HCT116 (cell line): Measurements from ENCODE around the gene DPF3. TPM values are rescaled to one million over a fixed set of nuclear protein-coding genes. Genes with fewer than 3 reads are reported as not detected.

Experiments used
- ATAC-seq: fragments of 200-7000 bp; cut with Tn5 transposase; 2 replicates; pipeline ENCODE4 v1.9.1; 2020; ENCODE audit warnings: mild to moderate bottlenecking, moderate library complexity
- BruUV-seq: library from RNA; stranded (reverse); fragments of 400-500 nt; replicated peaks from 2 replicates; lab custom pipeline; 2021; lab: Mats Ljungman, UMichigan
- CTCF ChIA-PET: fragments of 300-600 bp; sonication (Branson Sonifier 250); formaldehyde crosslinking; loops from one replicate; lab custom pipeline; 2021; ENCODE audit warnings: antibody characterized with exemption; lab: Charles Lee
- POLR2A ChIA-PET: fragments of 300-600, 350-600 bp; sonication (Branson Sonifier 250); formaldehyde crosslinking; loops from one replicate; lab custom pipeline; 2021; ENCODE audit warnings: antibody characterized with exemption; lab: Charles Lee
- RAD21 ChIA-PET, 2 experiments: fragments of 300-600 bp; sonication (Branson Sonifier 250); formaldehyde crosslinking; loops; one replicate each; lab custom pipeline; 2023; ENCODE audit warnings: low total read pairs in 2 of 2; ENCODE audit not compliant: uncharacterized antibody in 2 of 2, unreplicated experiment in 2 of 2, low non-redundant PET in 1 of 2; lab: Charles Lee
- DNase-seq: peaks from one replicate; pipeline ENCODE4 v3.0.0-alpha.2; 2010; ENCODE audit warnings: low read depth, low spot score
- H2AFZ ChIP-seq: fragments of 200-600 bp; shearing (Covaris generic), sonication (generic); 2 replicates; pipeline ENCODE4 v1.6.1; 2017; ENCODE audit warnings: low read depth, mixed run types, mixed read lengths, antibody characterized with exemption, low read length; ENCODE audit not compliant: poor library complexity, severe bottlenecking
- H3K27ac ChIP-seq: 2 replicates; pipeline ENCODE4 v1.5.1; 2012; ENCODE audit warnings: low read depth, low read length
- H3K27me3 ChIP-seq: fragments of 200-600 bp; sonication (generic); 2 replicates; pipeline ENCODE4 v1.6.1; 2016; ENCODE audit warnings: mixed run types, low read length, mixed read lengths; ENCODE audit not compliant: insufficient read depth
- H3K36me3 ChIP-seq, 2 experiments: fragments of 200-500 bp in 1 of 2; fragments of 200-600 bp in 1 of 2; sonication (Bioruptor generic) in 1 of 2; sonication (generic) in 1 of 2; 2 replicates each; pipeline versions ENCODE4 v1.5.1 to v1.6.1; 2014 to 2016; ENCODE audit warnings: low read length in 2 of 2, inconsistent platforms in 1 of 2, mixed read lengths in 1 of 2, mixed run types in 1 of 2; ENCODE audit not compliant: insufficient read depth in 2 of 2, control insufficient read depth in 1 of 2
- H3K4me1 ChIP-seq, 2 experiments: fragments of 200-600 bp in 1 of 2; sonication (generic) in 1 of 2; 2 replicates each; pipeline versions ENCODE4 v1.5.1 to v1.6.1; 2012 to 2017; ENCODE audit warnings: low read length in 2 of 2, inconsistent platforms in 1 of 2, mild to moderate bottlenecking in 1 of 2, mixed read lengths in 1 of 2, mixed run types in 1 of 2, moderate library complexity in 1 of 2; ENCODE audit not compliant: insufficient read depth in 2 of 2, control insufficient read depth in 1 of 2
- H3K4me2 ChIP-seq: fragments of 200-600 bp; sonication (generic); 2 replicates; pipeline ENCODE4 v1.6.1; 2017; ENCODE audit warnings: mixed run types, low read length, mixed read lengths
- H3K4me3 ChIP-seq, 2 experiments: fragments of 200-600 bp in 1 of 2; sonication (generic) in 1 of 2; replicated peaks in 1 of 2; 2 replicates each; pipeline ENCODE4 v1.5.1; 2011 to 2016; ENCODE audit warnings: low read length in 2 of 2, control low read depth in 1 of 2, low read depth in 1 of 2, mild to moderate bottlenecking in 1 of 2, mixed read lengths in 1 of 2, mixed run types in 1 of 2
- H3K79me2 ChIP-seq: fragments of 200-600 bp; sonication (generic); 2 replicates; pipeline ENCODE4 v1.6.1; 2017; ENCODE audit warnings: mild to moderate bottlenecking, mixed run types, low read length, moderate library complexity, mixed read lengths; ENCODE audit not compliant: insufficient read depth
- H3K9ac ChIP-seq: fragments of 200-600 bp; sonication (generic); 2 replicates; pipeline ENCODE4 v1.6.1; 2016; ENCODE audit warnings: low read length, mixed read lengths
- H3K9me2 ChIP-seq: fragments of 200-600 bp; sonication (generic), shearing (Covaris generic); 2 replicates; pipeline ENCODE4 v1.6.1; 2017; ENCODE audit warnings: mixed run types, mild to moderate bottlenecking, moderate library complexity; ENCODE audit not compliant: insufficient read depth
- H3K9me3 ChIP-seq, 2 experiments: fragments of 200-500 bp in 1 of 2; fragments of 200-600 bp in 1 of 2; sonication (Bioruptor generic) in 1 of 2; sonication (generic) in 1 of 2; 2 replicates each; pipeline ENCODE4 v1.6.1; 2014 to 2017; ENCODE audit warnings: low read length in 2 of 2, mixed read lengths in 2 of 2, inconsistent platforms in 1 of 2, low read depth in 1 of 2, mild to moderate bottlenecking in 1 of 2, mixed run types in 1 of 2, moderate library complexity in 1 of 2; ENCODE audit not compliant: control insufficient read depth in 1 of 2, insufficient read depth in 1 of 2
- H4K20me1 ChIP-seq: fragments of 200-600 bp; sonication (generic), shearing (Covaris generic); 2 replicates; pipeline ENCODE4 v1.6.1; 2017; ENCODE audit warnings: mixed run types, mild to moderate bottlenecking, moderate library complexity; ENCODE audit not compliant: insufficient read depth
- EGR1 ChIP-seq: IDR thresholded peaks from 2 replicates; pipeline ENCODE4 v1.6.1; 2012; ENCODE audit warnings: low read depth
- ELF1 ChIP-seq: IDR thresholded peaks from 2 replicates; pipeline ENCODE4 v1.6.1; 2012; ENCODE audit warnings: low read depth, borderline replicate concordance
- EZH2 ChIP-seq: fragments of 200-600 bp; sonication (generic); IDR thresholded peaks from 2 replicates; pipeline ENCODE4 v1.6.1; 2017; ENCODE audit warnings: antibody characterized with exemption, mixed run types
- EZH2phosphoT487 ChIP-seq: fragments of 200-600 bp; IDR thresholded peaks from 2 replicates; pipeline ENCODE4 v1.6.1; 2018; ENCODE audit warnings: antibody characterized with exemption, borderline replicate concordance
- FOSL1 ChIP-seq: IDR thresholded peaks from 2 replicates; pipeline ENCODE4 v1.6.1; 2012; ENCODE audit warnings: low read depth
- MAX ChIP-seq: IDR thresholded peaks from 2 replicates; pipeline ENCODE4 v1.6.1; 2012
- RAD21 ChIP-seq: IDR thresholded peaks from 2 replicates; pipeline ENCODE4 v1.6.1; 2012; ENCODE audit warnings: low read depth, mild to moderate bottlenecking
- TCF7L2 ChIP-seq: IDR thresholded peaks from 2 replicates; pipeline ENCODE4 v1.7.0; 2011; ENCODE audit warnings: borderline replicate concordance, inconsistent platforms; ENCODE audit not compliant: insufficient read depth, insufficient read length; ENCODE audit errors: extremely low read depth
- ZFX ChIP-seq: fragments of 450-650 bp; IDR thresholded peaks from 2 replicates; pipeline ENCODE4 v1.6.1; 2017
- ZNF274 ChIP-seq: fragments of 200-500 bp; sonication (Bioruptor generic); IDR thresholded peaks from 2 replicates; pipeline ENCODE4 v1.6.1; 2014; ENCODE audit warnings: mild to moderate bottlenecking, low read depth, low read length, inconsistent platforms
- intact Hi-C: fragments of 100-400 bp; cut with micrococcal nuclease; formaldehyde crosslinking; loops from 2 replicates; pipeline ENCODE4 v1.10.0; 2022
- total RNA-seq: library from RNA; stranded (reverse); gene quantifications from one replicate; pipeline ENCODE4 v1.2.1, GENCODE V29; 2021; ENCODE audit not compliant: unreplicated experiment
- TF ChIP-seq, protein P1 (sequence below): IDR thresholded peaks from 2 replicates; pipeline ENCODE4 v1.6.1; 2012; ENCODE audit warnings: low read depth
- TF ChIP-seq, protein P2 (sequence below): IDR thresholded peaks from 2 replicates; pipeline ENCODE4 v1.6.1; 2012
- TF ChIP-seq, protein P3 (sequence below): IDR thresholded peaks from 2 replicates; pipeline ENCODE4 v1.6.1; 2011; ENCODE audit warnings: mild to moderate bottlenecking, low read length, moderate library complexity; ENCODE audit not compliant: insufficient replicate concordance; ENCODE audit errors: extremely low read depth

DPF3 gene
- total RNA-seq, 1 experiment from 2014 or later = 0.27 TPM

GRCh38 chr14:72685456-72685855, 208.4 kb downstream of the DPF3 start:
- ChIA-PET RAD21 (no interaction called here), POLR2A (no interaction called here), CTCF (no interaction called here)
- TF ChIP-seq EZH2phosphoT487 (no peak), FOSL1 (no peak)
- TF ChIP-seq, protein P1, sequence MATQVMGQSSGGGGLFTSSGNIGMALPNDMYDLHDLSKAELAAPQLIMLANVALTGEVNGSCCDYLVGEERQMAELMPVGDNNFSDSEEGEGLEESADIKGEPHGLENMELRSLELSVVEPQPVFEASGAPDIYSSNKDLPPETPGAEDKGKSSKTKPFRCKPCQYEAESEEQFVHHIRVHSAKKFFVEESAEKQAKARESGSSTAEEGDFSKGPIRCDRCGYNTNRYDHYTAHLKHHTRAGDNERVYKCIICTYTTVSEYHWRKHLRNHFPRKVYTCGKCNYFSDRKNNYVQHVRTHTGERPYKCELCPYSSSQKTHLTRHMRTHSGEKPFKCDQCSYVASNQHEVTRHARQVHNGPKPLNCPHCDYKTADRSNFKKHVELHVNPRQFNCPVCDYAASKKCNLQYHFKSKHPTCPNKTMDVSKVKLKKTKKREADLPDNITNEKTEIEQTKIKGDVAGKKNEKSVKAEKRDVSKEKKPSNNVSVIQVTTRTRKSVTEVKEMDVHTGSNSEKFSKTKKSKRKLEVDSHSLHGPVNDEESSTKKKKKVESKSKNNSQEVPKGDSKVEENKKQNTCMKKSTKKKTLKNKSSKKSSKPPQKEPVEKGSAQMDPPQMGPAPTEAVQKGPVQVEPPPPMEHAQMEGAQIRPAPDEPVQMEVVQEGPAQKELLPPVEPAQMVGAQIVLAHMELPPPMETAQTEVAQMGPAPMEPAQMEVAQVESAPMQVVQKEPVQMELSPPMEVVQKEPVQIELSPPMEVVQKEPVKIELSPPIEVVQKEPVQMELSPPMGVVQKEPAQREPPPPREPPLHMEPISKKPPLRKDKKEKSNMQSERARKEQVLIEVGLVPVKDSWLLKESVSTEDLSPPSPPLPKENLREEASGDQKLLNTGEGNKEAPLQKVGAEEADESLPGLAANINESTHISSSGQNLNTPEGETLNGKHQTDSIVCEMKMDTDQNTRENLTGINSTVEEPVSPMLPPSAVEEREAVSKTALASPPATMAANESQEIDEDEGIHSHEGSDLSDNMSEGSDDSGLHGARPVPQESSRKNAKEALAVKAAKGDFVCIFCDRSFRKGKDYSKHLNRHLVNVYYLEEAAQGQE = no peak
- TF ChIP-seq, protein P2, sequence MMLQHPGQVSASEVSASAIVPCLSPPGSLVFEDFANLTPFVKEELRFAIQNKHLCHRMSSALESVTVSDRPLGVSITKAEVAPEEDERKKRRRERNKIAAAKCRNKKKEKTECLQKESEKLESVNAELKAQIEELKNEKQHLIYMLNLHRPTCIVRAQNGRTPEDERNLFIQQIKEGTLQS = no peak
- DNase-seq (no peak), ATAC-seq (no peak)
- Histone ChIP-seq H3K9me2 (no peaks in the 10 kb centered on the region), H3K4me1 (peaks cover 0 to 5% of the 10 kb centered on the region in 2 experiments; a peak in 1 of 4 replicates), H3K4me3 (no peak overlapping the region), H3K9ac (no peak overlapping the region), H3K79me2 (no peaks in the 10 kb centered on the region), H3K36me3 (no peaks in the 10 kb centered on the region), H3K27ac (no peak overlapping the region), H4K20me1 (no peaks in the 10 kb centered on the region), H2AFZ (no peak overlapping the region), H3K27me3 (no peaks in the 10 kb centered on the region; the same call in 1 of the 2 replicates), H3K4me2 (no peak overlapping the region), H3K9me3 (no peaks in the 10 kb centered on the region)
- no TSS peak for BruUV-seq
- intact Hi-C loops = no loop called here

DNA sequence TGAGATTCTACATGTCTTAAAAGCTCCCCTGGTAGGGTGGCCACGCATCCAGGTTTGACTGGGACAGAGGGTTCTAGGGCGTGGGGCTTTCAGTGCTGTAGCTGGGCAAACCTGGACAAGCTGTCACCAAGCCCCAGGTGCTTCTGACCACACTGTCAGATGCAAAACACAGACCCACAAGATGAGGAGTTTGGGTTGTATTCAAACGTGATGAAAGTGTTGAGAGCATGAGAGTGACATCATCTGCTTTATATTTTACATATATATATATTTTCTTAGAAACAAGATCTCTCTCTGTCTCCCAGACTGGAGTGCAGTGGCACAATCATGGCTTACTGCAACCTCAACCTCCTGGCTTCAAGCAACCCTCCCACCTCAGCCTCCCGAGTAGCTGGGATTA, 210.1 kb downstream of the DPF3 start:
- H3K9ac ChIP-seq = no peak overlapping the region
- ChIA-PET CTCF (no interaction called here), RAD21 (no interaction called here), POLR2A (no interaction called here)
- H4K20me1 ChIP-seq = no peaks in the 10 kb centered on the region
- intact Hi-C loops = no loop called here
- H3K9me2 ChIP-seq = no peaks in the 10 kb centered on the region
- H3K36me3 ChIP-seq = no peaks in the 10 kb centered on the region
- no TSS peak for BruUV-seq
- H3K27me3 ChIP-seq = no peaks in the 10 kb centered on the region; the same call in 1 of the 2 replicates
- H3K9me3 ChIP-seq = no peaks in the 10 kb centered on the region
- peaks cover 0 to 5% of the 10 kb centered on the region in 2 experiments; a peak in 1 of 4 replicates for H3K4me1 ChIP-seq
- no peak for ATAC-seq
- H3K4me3 ChIP-seq = no peak overlapping the region
- no peak overlapping the region for H2AFZ ChIP-seq
- no peak for DNase-seq
- no peak overlapping the region for H3K4me2 ChIP-seq
- H3K79me2 ChIP-seq = no peaks in the 10 kb centered on the region
- H3K27ac ChIP-seq = no peak overlapping the region
- TF ChIP-seq ZFX (no peak), ZNF274 (no peak), EZH2 (no peak), TCF7L2 (no peak), MAX (no peak), EGR1 (no peak), ELF1 (no peak), RAD21 (no peak), FOSL1 (no peak)
- TF ChIP-seq, protein P3, sequence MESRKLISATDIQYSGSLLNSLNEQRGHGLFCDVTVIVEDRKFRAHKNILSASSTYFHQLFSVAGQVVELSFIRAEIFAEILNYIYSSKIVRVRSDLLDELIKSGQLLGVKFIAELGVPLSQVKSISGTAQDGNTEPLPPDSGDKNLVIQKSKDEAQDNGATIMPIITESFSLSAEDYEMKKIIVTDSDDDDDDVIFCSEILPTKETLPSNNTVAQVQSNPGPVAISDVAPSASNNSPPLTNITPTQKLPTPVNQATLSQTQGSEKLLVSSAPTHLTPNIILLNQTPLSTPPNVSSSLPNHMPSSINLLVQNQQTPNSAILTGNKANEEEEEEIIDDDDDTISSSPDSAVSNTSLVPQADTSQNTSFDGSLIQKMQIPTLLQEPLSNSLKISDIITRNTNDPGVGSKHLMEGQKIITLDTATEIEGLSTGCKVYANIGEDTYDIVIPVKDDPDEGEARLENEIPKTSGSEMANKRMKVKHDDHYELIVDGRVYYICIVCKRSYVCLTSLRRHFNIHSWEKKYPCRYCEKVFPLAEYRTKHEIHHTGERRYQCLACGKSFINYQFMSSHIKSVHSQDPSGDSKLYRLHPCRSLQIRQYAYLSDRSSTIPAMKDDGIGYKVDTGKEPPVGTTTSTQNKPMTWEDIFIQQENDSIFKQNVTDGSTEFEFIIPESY = no peak
- TF ChIP-seq, protein P2 = no peak
